Vagina (tissue), 2 donors: Measurements from ENCODE around the gene POU2F1.

ENCODE experiments used
- CTCF ChIP-seq, 3 experiments: fragments of 450-650 bp in 2 of 3; fragments of 200-600 bp in 1 of 3; sonication (generic) in 1 of 3; IDR thresholded peaks; one replicate each; pipeline ENCODE4 v1.5.1; 2017 to 2019; ENCODE audit warnings: antibody characterized with exemption in 3 of 3, mild to moderate bottlenecking in 2 of 3, moderate library complexity in 2 of 3
- POLR2AphosphoS5 ChIP-seq, 2 donors: sonication (generic); formaldehyde crosslinking; IDR thresholded peaks; one replicate each; pipeline ENCODE4 v1.9.0; 2017; ENCODE audit warnings: antibody characterized with exemption in 2 of 2, mild to moderate bottlenecking in 2 of 2, low read depth in 1 of 2; ENCODE audit not compliant: insufficient read depth in 1 of 2

GRCh38 chr1:167409183-167409582 lies 188.5 kb downstream of the POU2F1 start:
- TF ChIP-seq CTCF (IDR thresholded peaks at IDR 0.05) (no peak), POLR2AphosphoS5 (IDR thresholded peaks at IDR 0.05; ENCODE audit: insufficient read depth in 1 of 2, low read depth in 1 of 2) (no peak)
